HFFc6 (cell line): ENCODE results near the gene GRIP1. TPM values are rescaled to one million over a fixed set of nuclear protein-coding genes. Genes with fewer than 3 reads are reported as not detected.

ENCODE experiments used
- DNase-seq: peaks from one replicate; pipeline ENCODE4 v3.0.0-alpha.2; 2018
- H3K27ac Mint-ChIP-seq: 2 replicates; pipeline ENCODE4 v1.8.0; 2020; ENCODE audit warnings: mild to moderate bottlenecking, mixed read lengths
- H3K27me3 Mint-ChIP-seq: 2 replicates; pipeline ENCODE4 v1.8.0; 2021; ENCODE audit warnings: mild to moderate bottlenecking, moderate library complexity, mixed read lengths; ENCODE audit not compliant: insufficient read depth
- H3K36me3 Mint-ChIP-seq: 2 replicates; pipeline ENCODE4 v1.8.0; 2021; ENCODE audit warnings: low read depth, mixed read lengths
- H3K4me1 Mint-ChIP-seq: 2 replicates; pipeline ENCODE4 v1.8.0; 2020; ENCODE audit warnings: low read depth, mixed read lengths
- H3K4me3 Mint-ChIP-seq: 2 replicates; pipeline ENCODE4 v1.8.0; 2020; ENCODE audit warnings: mild to moderate bottlenecking, moderate library complexity, mixed read lengths
- H3K9me3 Mint-ChIP-seq: 2 replicates; pipeline ENCODE4 v1.8.0; 2020; ENCODE audit warnings: mild to moderate bottlenecking, mixed read lengths
- total RNA-seq, 6 experiments: library from RNA; stranded (reverse); fragmentation: NEBNext Ultra II Directional; extraction: Animal tissue kit (Norgen Biotek cat#: 25700); gene quantifications; 2 replicates in 1 of 6; 3 replicates in 5 of 6; pipeline ENCODE4 v1.2.3, GENCODE V29; 2021
- TF ChIP-seq, protein P1 (sequence below): fragments of 200-600 bp; sonication (generic); IDR thresholded peaks from 2 replicates; pipeline ENCODE4 v1.5.0; 2021; ENCODE audit warnings: antibody characterized with exemption, mild to moderate bottlenecking

GRIP1 gene
- total RNA-seq, 6 experiments from 2014 or later, result 0.31 to 0.60 TPM; not detected in 4

GRCh38 chr12:66612090-66612775 lies 66.6 kb downstream of the GRIP1 start:
- no peak overlapping the region for H3K4me3 Mint-ChIP-seq
- peaks cover 4% of the 10 kb centered on the region for H3K27me3 Mint-ChIP-seq
- TF ChIP-seq, protein P1, sequence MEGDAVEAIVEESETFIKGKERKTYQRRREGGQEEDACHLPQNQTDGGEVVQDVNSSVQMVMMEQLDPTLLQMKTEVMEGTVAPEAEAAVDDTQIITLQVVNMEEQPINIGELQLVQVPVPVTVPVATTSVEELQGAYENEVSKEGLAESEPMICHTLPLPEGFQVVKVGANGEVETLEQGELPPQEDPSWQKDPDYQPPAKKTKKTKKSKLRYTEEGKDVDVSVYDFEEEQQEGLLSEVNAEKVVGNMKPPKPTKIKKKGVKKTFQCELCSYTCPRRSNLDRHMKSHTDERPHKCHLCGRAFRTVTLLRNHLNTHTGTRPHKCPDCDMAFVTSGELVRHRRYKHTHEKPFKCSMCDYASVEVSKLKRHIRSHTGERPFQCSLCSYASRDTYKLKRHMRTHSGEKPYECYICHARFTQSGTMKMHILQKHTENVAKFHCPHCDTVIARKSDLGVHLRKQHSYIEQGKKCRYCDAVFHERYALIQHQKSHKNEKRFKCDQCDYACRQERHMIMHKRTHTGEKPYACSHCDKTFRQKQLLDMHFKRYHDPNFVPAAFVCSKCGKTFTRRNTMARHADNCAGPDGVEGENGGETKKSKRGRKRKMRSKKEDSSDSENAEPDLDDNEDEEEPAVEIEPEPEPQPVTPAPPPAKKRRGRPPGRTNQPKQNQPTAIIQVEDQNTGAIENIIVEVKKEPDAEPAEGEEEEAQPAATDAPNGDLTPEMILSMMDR, result no peak
- H3K27ac Mint-ChIP-seq, result no peak overlapping the region
- no peaks in the 10 kb centered on the region for H3K9me3 Mint-ChIP-seq
- no peaks in the 10 kb centered on the region for H3K36me3 Mint-ChIP-seq
- H3K4me1 Mint-ChIP-seq, result no peaks in the 10 kb centered on the region
- no peak for DNase-seq

DNA sequence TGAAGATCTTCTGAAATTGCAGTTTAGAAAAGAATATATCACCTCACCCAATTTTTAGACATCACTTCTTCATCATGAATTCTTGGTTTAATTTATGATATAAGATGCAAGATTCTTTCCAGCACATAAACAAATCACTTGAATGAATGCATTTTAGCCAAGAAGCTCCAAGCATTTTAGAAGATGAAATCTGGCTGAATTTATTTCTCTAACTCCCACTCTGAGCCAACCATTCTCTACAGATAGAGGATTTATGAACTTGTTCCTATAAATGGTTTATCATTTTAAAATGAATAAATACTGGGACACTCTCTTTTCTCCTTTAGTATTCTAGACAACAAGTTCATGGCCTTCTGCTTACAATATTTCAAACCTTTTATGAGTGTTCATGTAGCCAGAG lies 71.7 kb downstream of the GRIP1 start:
- Mint-ChIP-seq H3K4me3 (no peak overlapping the region), H3K9me3 (no peaks in the 10 kb centered on the region), H3K27ac (no peak overlapping the region), H3K27me3 (peaks cover 4% of the 10 kb centered on the region), H3K4me1 (no peaks in the 10 kb centered on the region), H3K36me3 (no peaks in the 10 kb centered on the region)
- TF ChIP-seq, protein P1, result no peak
- DNase-seq, result no peak

- H3K9me3 Mint-ChIP-seq, result no peaks in the 10 kb centered on the region
- no peak for DNase-seq
- H3K4me1 Mint-ChIP-seq, result no peaks in the 10 kb centered on the region
- TF ChIP-seq, protein P1, result no peak
- H3K27me3 Mint-ChIP-seq, result peaks cover 4% of the 10 kb centered on the region
- no peak overlapping the region for H3K27ac Mint-ChIP-seq
- H3K4me3 Mint-ChIP-seq, result no peak overlapping the region
- no peaks in the 10 kb centered on the region for H3K36me3 Mint-ChIP-seq
These were observed 73.6 kb downstream of the GRIP1 start for GRCh38 chr12:66605293-66605692.

GRCh38 chr12:66603981-66604479 lies 74.8 kb downstream of the GRIP1 start:
- Mint-ChIP-seq H3K27ac (no peak overlapping the region), H3K4me1 (no peaks in the 10 kb centered on the region), H3K36me3 (no peaks in the 10 kb centered on the region), H3K9me3 (no peaks in the 10 kb centered on the region), H3K27me3 (peaks cover 4% of the 10 kb centered on the region), H3K4me3 (no peak overlapping the region)
- TF ChIP-seq, protein P1, result no peak
- DNase-seq, result no peak

DNA sequence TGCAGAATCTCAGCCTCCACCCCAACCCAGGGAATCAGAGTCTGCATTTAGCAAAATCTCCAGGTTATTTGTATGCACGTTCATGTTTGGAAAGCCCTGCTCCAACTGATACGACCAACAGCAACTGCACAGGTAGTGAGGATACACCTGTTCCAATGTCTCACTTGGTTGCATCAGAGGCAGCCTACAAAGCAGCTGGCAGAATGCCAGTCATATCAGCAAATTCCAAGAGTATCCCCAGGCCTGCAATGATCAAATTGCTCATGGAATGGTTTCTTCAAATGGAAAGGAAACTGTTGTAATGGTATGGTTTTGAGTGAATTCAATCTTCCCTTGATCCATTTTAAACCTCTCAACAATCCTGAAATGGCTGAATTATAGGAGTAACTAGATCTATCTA lies 75.4 kb downstream of the GRIP1 start:
- no peak for DNase-seq
- H3K36me3 Mint-ChIP-seq, result no peaks in the 10 kb centered on the region
- no peaks in the 10 kb centered on the region for H3K9me3 Mint-ChIP-seq
- H3K27me3 Mint-ChIP-seq, result peaks cover 2% of the 10 kb centered on the region
- TF ChIP-seq, protein P1, result no peak
- H3K27ac Mint-ChIP-seq, result no peak overlapping the region
- no peak overlapping the region for H3K4me3 Mint-ChIP-seq
- no peaks in the 10 kb centered on the region for H3K4me1 Mint-ChIP-seq
